ENCODE measurements around the gene KIF5A.

DNA sequence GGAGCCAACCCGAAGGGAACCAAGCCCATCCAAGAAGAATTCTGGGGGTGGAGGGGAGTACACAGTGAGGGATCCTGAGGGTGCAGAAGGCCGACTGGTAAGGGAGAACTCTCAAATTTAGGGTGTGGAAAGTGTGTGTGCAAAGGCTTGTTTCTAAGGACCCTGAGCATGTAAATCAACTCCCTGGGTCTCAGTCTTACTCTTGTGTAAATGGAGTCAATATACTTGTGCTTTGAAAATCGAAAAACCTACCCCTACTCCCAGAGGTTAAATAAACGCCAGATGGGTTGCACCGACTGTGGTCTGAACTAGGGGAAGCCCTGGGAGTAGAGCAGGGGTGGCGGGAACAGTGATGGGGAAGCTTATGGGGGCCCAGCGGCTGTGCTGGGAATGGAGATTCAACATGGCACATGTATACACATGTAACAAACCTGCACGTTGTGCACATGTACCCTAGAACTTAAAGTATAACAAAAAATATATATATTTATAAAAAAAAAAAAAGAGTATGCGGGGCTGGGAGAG is 77.1 kb downstream of the KIF5A start:
- no peak for TF ChIP-seq ZNF296 (CRISPR knock-in tag; conservative IDR thresholded peaks at IDR 0.05)
- TF ChIP-seq ZZZ3 (CRISPR knock-in tag; IDR thresholded peaks at IDR 0.05; ENCODE audit: borderline replicate concordance): no peak
- no peak for TF ChIP-seq KLF9 (CRISPR knock-in tag; IDR thresholded peaks at IDR 0.05; ENCODE audit: low read depth)
